Ishikawa (cell line): ENCODE data around the gene KMT2D.

ENCODE experiments used
- CEBPB ChIP-seq: IDR thresholded peaks from 2 replicates; pipeline ENCODE4 v1.6.1; 2012
- CREB1 ChIP-seq: IDR thresholded peaks from 2 replicates; pipeline ENCODE4 v1.6.1; 2012; ENCODE audit warnings: low read depth
- EGR1 ChIP-seq: IDR thresholded peaks from 2 replicates; pipeline ENCODE4 v1.6.1; 2012
- EP300 ChIP-seq: IDR thresholded peaks from 2 replicates; pipeline ENCODE4 v1.6.1; 2012; ENCODE audit warnings: borderline replicate concordance
- FOXM1 ChIP-seq: IDR thresholded peaks from 2 replicates; pipeline ENCODE4 v1.6.1; 2012; ENCODE audit warnings: low read depth, borderline replicate concordance
- NFIC ChIP-seq: IDR thresholded peaks from 2 replicates; pipeline ENCODE4 v1.6.1; 2012
- RAD21 ChIP-seq: IDR thresholded peaks from 2 replicates; pipeline ENCODE4 v1.6.1; 2012; ENCODE audit warnings: low read depth
- TAF1 ChIP-seq: IDR thresholded peaks from 2 replicates; pipeline ENCODE4 v1.6.1; 2012; ENCODE audit warnings: low read depth, mild to moderate bottlenecking
- TCF12 ChIP-seq: IDR thresholded peaks from 2 replicates; pipeline ENCODE4 v1.6.1; 2012; ENCODE audit warnings: low read depth
- TEAD4 ChIP-seq: IDR thresholded peaks from 2 replicates; pipeline ENCODE4 v1.6.1; 2012
- YY1 ChIP-seq: IDR thresholded peaks from 2 replicates; pipeline ENCODE4 v1.6.1; 2012; ENCODE audit warnings: low read depth
- ZBTB7A ChIP-seq: IDR thresholded peaks from 2 replicates; pipeline ENCODE4 v1.6.1; 2012; ENCODE audit warnings: low read depth
- TF ChIP-seq, protein P1 (sequence below): IDR thresholded peaks from 2 replicates; pipeline ENCODE4 v1.6.1; 2012; ENCODE audit warnings: low read depth, mild to moderate bottlenecking
- TF ChIP-seq, protein P2 (sequence below): IDR thresholded peaks from 2 replicates; pipeline ENCODE4 v1.6.1; 2012
- TF ChIP-seq, protein P3 (sequence below): IDR thresholded peaks from 2 replicates; pipeline ENCODE4 v1.6.1; 2012

KMT2D gene

DNA sequence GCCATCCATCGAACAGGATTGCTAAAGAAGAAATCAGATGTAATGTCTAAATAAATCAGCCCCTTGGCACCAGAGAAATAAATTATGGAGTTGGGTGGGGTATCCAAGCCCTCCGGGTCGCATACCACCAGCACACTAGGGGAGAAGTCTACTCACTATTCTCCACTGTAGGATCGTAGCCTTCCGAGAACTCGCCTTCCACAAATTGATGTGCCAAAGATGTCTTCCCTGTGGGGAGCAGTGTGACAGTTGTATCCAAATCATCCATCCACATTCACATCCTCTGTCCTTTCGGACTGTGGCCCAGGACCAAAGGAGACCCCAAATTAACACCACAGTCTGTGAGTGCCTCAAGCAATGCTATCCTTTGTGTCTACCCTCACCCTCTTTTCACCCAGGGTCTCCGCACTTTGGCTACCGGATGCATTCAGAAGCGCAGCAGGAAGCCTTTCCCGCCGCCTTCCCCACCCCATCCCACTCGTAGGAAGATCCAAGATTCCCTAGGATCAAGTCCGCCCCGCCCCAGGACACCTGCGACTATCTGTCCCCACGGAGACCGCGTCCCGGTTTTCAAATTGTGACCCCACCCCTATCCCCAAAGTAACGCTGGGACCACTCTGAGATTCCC is 8.4 kb upstream of the KMT2D start:
- TF ChIP-seq, protein P1, sequence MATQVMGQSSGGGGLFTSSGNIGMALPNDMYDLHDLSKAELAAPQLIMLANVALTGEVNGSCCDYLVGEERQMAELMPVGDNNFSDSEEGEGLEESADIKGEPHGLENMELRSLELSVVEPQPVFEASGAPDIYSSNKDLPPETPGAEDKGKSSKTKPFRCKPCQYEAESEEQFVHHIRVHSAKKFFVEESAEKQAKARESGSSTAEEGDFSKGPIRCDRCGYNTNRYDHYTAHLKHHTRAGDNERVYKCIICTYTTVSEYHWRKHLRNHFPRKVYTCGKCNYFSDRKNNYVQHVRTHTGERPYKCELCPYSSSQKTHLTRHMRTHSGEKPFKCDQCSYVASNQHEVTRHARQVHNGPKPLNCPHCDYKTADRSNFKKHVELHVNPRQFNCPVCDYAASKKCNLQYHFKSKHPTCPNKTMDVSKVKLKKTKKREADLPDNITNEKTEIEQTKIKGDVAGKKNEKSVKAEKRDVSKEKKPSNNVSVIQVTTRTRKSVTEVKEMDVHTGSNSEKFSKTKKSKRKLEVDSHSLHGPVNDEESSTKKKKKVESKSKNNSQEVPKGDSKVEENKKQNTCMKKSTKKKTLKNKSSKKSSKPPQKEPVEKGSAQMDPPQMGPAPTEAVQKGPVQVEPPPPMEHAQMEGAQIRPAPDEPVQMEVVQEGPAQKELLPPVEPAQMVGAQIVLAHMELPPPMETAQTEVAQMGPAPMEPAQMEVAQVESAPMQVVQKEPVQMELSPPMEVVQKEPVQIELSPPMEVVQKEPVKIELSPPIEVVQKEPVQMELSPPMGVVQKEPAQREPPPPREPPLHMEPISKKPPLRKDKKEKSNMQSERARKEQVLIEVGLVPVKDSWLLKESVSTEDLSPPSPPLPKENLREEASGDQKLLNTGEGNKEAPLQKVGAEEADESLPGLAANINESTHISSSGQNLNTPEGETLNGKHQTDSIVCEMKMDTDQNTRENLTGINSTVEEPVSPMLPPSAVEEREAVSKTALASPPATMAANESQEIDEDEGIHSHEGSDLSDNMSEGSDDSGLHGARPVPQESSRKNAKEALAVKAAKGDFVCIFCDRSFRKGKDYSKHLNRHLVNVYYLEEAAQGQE, result no peak
- TF ChIP-seq CEBPB, result no peak
- TF ChIP-seq TEAD4, result no peak
- TF ChIP-seq YY1, result no peak
- no peak for TF ChIP-seq RAD21
- no peak for TF ChIP-seq CREB1
- TF ChIP-seq EP300, result no peak
- no peak for TF ChIP-seq FOXM1
- no peak for TF ChIP-seq ZBTB7A
- TF ChIP-seq NFIC, result no peak
- TF ChIP-seq TAF1, result no peak
- TF ChIP-seq, protein P2, sequence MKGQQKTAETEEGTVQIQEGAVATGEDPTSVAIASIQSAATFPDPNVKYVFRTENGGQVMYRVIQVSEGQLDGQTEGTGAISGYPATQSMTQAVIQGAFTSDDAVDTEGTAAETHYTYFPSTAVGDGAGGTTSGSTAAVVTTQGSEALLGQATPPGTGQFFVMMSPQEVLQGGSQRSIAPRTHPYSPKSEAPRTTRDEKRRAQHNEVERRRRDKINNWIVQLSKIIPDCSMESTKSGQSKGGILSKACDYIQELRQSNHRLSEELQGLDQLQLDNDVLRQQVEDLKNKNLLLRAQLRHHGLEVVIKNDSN, result no peak
- TF ChIP-seq TCF12, result no peak
- no peak for TF ChIP-seq EGR1
- TF ChIP-seq, protein P3, sequence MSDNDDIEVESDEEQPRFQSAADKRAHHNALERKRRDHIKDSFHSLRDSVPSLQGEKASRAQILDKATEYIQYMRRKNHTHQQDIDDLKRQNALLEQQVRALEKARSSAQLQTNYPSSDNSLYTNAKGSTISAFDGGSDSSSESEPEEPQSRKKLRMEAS, result no peak

DNA sequence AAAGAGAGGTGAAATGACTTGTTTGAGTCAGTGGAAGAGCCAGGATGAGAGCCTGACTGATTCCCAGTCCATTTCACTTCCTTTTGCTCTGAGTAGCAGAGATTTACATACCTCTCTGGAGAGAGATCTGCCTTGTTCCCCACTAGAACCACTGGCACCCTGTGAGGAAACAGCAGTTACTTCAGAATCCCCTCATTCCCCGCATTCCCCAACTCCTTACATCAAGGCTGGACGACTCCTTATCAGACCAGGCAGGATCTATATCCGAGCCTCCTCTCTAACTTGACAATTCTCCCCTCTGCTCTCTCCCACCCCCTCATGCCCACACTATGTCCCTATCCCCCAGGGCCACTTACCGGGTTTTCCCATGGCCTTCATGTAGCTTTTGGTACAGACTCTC is 5.5 kb upstream of the KMT2D start:
- TF ChIP-seq, protein P2, result no peak
- no peak for TF ChIP-seq CREB1
- TF ChIP-seq RAD21, result no peak
- no peak for TF ChIP-seq TCF12
- TF ChIP-seq YY1, result no peak
- no peak for TF ChIP-seq TEAD4
- no peak for TF ChIP-seq NFIC
- TF ChIP-seq TAF1, result no peak
- TF ChIP-seq FOXM1, result no peak
- TF ChIP-seq, protein P1, result no peak
- no peak for TF ChIP-seq ZBTB7A
- TF ChIP-seq, protein P3, result no peak
- no peak for TF ChIP-seq EP300
- TF ChIP-seq EGR1, result no peak

DNA sequence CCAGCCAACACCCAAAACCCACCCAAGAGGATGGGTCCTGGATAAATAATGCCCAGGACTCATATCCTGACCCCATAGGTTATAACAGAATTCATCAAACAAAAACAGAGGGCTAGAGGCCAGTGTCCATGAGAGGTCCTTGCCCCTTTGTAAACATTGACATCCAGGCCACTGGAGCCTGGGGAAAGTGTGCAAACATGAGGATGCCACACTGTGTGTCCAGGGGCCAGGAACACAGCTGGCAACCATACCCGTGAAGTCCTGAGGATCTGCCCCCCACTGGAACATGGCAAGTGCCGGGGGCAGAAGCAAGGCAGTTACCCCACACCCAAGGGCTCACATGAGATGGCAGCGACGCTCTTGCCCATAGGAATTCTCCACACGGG is 4.2 kb upstream of the KMT2D start:
- TF ChIP-seq, protein P2, result no peak
- TF ChIP-seq EP300 (no peak), EGR1 (no peak), YY1 (no peak), ZBTB7A (no peak), CREB1 (no peak), NFIC (no peak), RAD21 (no peak), TEAD4 (no peak), TCF12 (no peak)
- TF ChIP-seq, protein P3, result no peak

DNA sequence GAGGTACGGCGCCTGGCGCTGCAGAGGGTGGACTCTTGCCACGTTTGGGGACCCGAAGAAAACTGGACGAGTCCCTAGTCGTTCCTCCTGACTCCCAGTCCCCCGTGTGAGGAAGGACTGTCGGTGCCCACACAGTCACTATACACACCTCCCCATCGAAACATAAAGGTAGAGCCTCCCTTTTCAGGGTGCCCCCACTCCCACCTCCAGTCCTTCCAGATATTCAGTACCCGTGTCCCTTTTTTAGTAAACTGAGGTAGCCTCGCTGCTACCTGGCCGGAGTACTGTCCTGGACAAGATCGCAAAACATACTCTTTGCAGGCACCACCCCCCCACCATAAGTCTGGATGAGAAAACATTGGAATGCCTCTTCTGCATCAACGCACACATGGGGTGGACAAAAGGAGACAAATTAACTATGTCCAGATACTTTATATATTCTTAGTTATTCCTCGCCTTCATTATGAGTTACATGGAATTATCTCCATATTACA is 610 bp upstream of the KMT2D start:
- no peak for TF ChIP-seq EP300
- no peak for TF ChIP-seq CEBPB
- no peak for TF ChIP-seq ZBTB7A
- TF ChIP-seq YY1, result no peak
- TF ChIP-seq, protein P3, result no peak
- no peak for TF ChIP-seq RAD21
- no peak for TF ChIP-seq NFIC
- TF ChIP-seq, protein P2, result no peak
- TF ChIP-seq TCF12, result no peak
- no peak for TF ChIP-seq FOXM1
- no peak for TF ChIP-seq TAF1
- no peak for TF ChIP-seq EGR1
- TF ChIP-seq, protein P1, result no peak
- TF ChIP-seq TEAD4, result no peak
- no peak for TF ChIP-seq CREB1
